Measurements from ENCODE around the gene PROB1. TPM values are rescaled to one million over a fixed set of nuclear protein-coding genes. Genes with fewer than 3 reads are reported as not detected.
"Not testable (repeated sequence)": the region's sequence is repeated elsewhere in the genome, so short reads cannot be mapped to it uniquely, and the experiment has no call there.

The PROB1 gene
- total RNA-seq, 4 donors from 2014 or later = 0.18 to 0.94 (median 0.84) TPM

DNA sequence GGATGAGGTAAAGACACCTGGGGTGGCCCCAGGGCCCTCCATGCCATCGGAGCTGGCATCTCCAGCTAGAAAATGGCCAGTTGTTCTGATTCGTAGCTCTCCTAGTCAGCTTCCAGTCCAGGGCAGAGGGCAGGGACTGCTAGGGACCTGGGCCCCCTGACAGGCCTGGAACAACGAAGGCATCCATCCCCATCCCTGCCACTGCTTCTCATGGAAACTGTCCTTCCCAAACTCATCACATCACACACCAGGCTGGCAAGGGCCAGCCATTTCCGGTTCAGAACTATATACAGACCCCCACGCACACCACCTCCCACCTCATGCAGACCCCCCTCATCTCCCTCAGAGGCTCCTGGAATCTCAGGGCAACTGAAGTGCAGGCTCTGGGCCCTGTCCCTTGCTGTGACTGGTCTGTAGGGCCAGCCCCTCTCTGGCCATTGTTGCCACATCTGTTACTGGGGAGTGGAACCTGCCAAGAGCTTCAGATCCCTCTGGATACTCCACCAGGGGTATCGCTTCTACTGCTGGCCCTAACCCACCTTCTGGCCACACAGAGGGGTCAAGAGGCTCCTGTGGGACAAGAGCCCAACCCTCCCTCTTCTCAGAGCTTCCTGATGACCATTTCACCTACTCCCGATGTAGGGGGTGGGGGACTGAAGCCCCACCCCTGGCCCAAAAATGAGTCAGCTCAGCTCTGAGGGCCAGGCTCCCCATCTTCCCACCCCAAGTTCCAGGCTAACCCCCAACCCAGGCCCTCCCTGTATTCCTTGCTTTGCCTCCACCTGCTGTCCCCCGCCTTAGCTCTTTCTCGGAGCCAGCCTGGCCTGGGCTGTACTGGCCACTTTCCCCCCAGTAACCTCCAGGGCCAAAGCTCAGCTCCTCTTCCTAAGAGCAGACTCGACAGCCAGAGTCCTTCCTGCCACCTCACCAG is 4.0 kb downstream of the PROB1 start:
- Histone ChIP-seq H3K4me1 (peaks cover 0 to 65% (median 29%) of the 10 kb centered on the region in 4 donors), H3K36me3 (no peaks in the 10 kb centered on the region), H3K27me3 (peaks cover 0 to 8% of the 10 kb centered on the region in 2 donors), H3K4me3 (no peak overlapping the region), H3K27ac (peak overlapping the region; percentile 65 to 86 (median 72)), H3K9me3 (no peaks in the 10 kb centered on the region)
- peak in 1 of 3 donors; percentile 39 for DNase-seq
- TF ChIP-seq, protein P1, sequence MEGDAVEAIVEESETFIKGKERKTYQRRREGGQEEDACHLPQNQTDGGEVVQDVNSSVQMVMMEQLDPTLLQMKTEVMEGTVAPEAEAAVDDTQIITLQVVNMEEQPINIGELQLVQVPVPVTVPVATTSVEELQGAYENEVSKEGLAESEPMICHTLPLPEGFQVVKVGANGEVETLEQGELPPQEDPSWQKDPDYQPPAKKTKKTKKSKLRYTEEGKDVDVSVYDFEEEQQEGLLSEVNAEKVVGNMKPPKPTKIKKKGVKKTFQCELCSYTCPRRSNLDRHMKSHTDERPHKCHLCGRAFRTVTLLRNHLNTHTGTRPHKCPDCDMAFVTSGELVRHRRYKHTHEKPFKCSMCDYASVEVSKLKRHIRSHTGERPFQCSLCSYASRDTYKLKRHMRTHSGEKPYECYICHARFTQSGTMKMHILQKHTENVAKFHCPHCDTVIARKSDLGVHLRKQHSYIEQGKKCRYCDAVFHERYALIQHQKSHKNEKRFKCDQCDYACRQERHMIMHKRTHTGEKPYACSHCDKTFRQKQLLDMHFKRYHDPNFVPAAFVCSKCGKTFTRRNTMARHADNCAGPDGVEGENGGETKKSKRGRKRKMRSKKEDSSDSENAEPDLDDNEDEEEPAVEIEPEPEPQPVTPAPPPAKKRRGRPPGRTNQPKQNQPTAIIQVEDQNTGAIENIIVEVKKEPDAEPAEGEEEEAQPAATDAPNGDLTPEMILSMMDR (IDR thresholded peaks at IDR 0.05) = no peak
- no peak for TF ChIP-seq POLR2A (IDR thresholded peaks at IDR 0.05)

DNA sequence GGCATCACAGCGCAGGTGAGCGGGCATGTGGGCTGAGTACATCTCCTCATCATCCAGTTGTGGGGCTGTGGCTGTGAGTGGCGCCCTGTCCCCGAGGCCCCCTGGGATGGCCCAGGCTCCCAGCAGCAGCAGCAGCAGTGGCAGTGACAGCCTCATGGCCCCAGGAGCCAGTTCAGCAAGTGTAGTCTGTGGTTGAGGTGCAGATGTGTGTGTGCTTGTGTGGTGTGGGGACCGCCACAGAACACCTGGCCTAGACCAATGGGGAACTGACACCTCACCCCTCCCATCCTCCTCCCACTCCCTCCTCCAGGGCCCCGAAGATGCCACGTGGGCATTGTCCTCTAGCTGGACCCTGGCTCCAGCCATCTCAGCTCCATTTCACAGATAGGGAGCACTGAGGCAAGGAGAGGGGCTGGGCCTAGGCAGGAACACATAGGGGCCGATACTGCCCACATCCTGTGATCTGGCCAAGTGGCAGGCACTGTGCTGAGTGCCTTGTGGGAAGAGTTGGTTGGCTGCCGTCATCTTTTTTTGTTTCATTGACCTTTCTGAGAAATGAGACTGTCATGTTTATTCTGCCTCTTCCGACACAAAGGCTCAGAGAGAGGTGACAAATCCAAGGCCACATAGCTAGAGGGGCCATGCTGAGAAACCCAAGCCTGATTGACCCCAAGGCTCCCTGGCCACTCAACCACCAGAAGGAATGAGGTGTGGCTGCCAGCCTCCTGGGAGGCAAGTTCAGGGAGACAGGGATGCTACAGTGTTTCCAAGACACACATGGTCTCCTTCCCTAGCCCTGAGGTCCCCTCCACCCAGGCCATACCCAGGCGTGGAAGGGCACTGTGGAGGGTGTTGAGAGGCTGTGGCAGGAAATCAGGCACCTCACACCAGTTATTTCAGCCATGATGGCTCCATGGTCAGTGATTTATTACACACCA is 4.9 kb downstream of the PROB1 start, which contains the start of gene MZB1:
Gene MZB1 (minus strand): TSS at position 213 of the 938 bp plus-strand sequence. CDS start 57 bp downstream, at position 156.
- Histone ChIP-seq H3K4me1 (peaks cover 0 to 69% (median 30%) of the 10 kb centered on the region in 4 donors), H3K27ac (peak within 1 kb of the TSS; percentile 67 to 86 (median 76))

DNA sequence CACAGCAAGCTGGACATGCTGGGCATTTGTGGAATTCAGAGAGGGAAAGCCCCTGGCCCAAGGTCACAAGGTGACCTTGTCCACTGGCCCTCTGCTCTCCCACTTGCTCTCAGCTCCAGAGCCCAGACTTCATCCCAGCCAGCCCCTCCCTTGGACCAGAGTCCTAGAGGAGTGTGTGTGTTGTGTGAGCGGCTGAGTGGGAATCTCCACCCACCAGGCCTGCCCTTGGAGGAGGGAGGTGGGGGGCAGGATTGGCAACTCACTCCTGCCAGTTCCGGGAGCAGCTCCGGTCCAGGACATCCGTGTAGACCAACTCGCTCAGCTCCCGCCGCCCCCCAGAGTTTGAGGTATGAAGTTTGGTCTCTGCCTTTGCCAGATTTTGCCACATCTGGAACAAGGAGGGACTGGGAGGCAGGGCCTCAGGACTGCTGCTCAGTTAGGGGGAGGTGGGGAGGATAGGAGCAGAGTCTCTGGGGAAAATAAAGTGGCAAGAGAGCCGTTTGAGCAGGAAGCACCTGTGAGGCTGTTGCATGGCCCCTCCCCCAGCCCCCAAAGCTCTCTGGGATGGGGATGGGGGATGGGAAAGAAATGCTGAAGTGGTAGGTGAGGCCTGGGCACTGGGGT is 6.6 kb downstream of the PROB1 start:
- TF ChIP-seq, protein P1 (IDR thresholded peaks at IDR 0.05) = peak in 2 of 6 experiments; percentile 12 to 13
- peak; percentile 60 to 78 for TF ChIP-seq POLR2A (IDR thresholded peaks at IDR 0.05)
- Histone ChIP-seq H3K4me1 (peaks cover 12 to 66% (median 35%) of the 10 kb centered on the region in 4 donors), H3K4me3 (peak overlapping the region; percentile 23 to 61 (median 43)), H3K36me3 (no peaks in the 10 kb centered on the region), H3K27me3 (no peaks in the 10 kb centered on the region), H3K27ac (peak overlapping the region; percentile 67 to 80 (median 76)), H3K9me3 (no peaks in the 10 kb centered on the region)
- DNase-seq = peak; percentile 81 to 86 (median 85)

More for the DNA sequence above, 4.9 kb downstream of the PROB1 start, which contains the start of gene MZB1:
- Histone ChIP-seq H3K36me3 (no peaks in the 10 kb centered on the region), H3K9me3 (no peaks in the 10 kb centered on the region), H3K4me3 (peak within 1 kb of the TSS; percentile 23 to 61 (median 43)), H3K27me3 (peaks cover 0 to 8% of the 10 kb centered on the region in 2 donors)
- TF ChIP-seq POLR2A (IDR thresholded peaks at IDR 0.05) = no peak
- TF ChIP-seq, protein P1 (IDR thresholded peaks at IDR 0.05) = no peak
- DNase-seq = peak; percentile 55 to 92 (median 86)

DNA sequence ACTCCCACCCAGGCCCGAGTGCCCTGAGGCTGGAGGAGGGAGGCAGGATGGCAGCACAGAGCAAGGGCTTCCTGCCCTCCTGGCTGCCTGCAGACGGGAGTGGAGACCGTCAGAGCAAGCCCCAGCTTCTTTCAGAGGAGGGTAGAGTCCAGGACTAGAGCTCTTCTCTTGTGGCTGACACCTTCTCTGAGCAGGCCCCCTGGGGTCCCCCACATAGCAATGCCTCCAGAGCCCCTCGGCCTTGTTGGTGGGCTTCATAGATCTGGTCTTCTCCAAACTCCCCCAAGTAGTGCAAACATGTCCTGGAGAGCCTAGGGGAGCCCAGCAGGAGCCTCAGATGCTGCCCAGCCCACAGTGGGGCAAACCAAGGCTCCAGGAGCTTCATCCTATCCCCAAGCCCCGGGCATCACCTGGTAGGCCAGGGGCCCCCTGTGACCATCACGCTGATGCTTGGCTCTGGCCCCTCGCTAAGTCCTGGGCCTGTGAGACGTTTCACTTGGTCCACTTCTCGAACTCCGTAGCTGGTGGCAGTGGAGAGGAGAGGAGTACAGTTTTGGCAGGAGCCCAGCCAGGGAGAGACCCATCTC is 7.2 kb downstream of the PROB1 start:
- H3K27me3 ChIP-seq = no peaks in the 10 kb centered on the region
- H3K27ac ChIP-seq = peak overlapping the region; percentile 67 to 80 (median 76)
- H3K36me3 ChIP-seq = no peaks in the 10 kb centered on the region
- no peak for TF ChIP-seq POLR2A (IDR thresholded peaks at IDR 0.05)
- TF ChIP-seq, protein P1 (IDR thresholded peaks at IDR 0.05) = no peak
- H3K4me3 ChIP-seq = peak overlapping the region; percentile 23 to 61 (median 43)
- H3K4me1 ChIP-seq = peaks cover 12 to 60% (median 35%) of the 10 kb centered on the region in 4 donors
- no peaks in the 10 kb centered on the region for H3K9me3 ChIP-seq
- no peak for DNase-seq

DNA sequence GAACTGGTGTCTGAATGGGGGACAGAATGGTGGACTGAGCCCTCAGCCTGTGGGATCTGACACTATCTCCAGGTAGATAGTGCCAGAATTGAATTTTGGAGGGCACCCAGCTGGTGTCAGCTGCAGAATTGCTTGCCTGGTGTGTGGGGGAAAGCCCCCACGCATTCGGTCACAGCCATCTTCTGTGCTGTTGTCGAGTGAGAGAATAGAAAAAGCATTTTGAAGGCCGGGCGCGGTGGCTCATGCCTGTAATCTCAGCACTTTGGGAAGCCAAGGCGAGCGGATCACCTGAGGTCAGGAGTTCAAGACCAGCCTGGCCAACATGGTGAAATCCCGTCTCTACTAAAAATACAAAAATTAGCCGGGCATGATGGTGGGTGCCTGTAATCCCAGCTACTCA is 7.9 kb downstream of the PROB1 start:
- H3K9me3 ChIP-seq, H3K27me3 ChIP-seq, H3K4me3 ChIP-seq, H3K27ac ChIP-seq, H3K36me3 ChIP-seq: not testable (repeated sequence)
- DNase-seq = peak in 1 of 3 donors; percentile 14
- H3K4me1 ChIP-seq = peaks cover 12 to 60% (median 33%) of the 10 kb centered on the region in 4 donors

All from Peyer's patch (tissue), 4 donors.